ENCODE results near the gene MDH1. TPM values are rescaled to one million over a fixed set of nuclear protein-coding genes. Genes with fewer than 3 reads are reported as not detected.

The MDH1 gene
- total and polyA plus RNA-seq, 2 donors (not counting 1 experiment from before 2014, with no cell fraction given) = 159 to 267 TPM

- TF ChIP-seq CTCF (conservative IDR thresholded peaks at IDR 0.05 in 1 of 2, IDR thresholded peaks at IDR 0.05 in 1 of 2; ENCODE audit: low read depth in 1 of 2, low read length in 2 of 2) (no peak), EZH2 (IDR thresholded peaks at IDR 0.05; ENCODE audit: low read length, missing control alignments) (no peak)
- no peaks in the 10 kb centered on the region for H3K79me2 ChIP-seq (ENCODE audit: control insufficient read depth, insufficient read depth, low read length)
- no peaks in the 10 kb centered on the region for H3K9me3 ChIP-seq (ENCODE audit: control insufficient read depth, insufficient read depth, low read depth, low read length)
- H3K27me3 ChIP-seq (ENCODE audit: control insufficient read depth, insufficient read depth, low read length) = no peaks in the 10 kb centered on the region
- H3K4me3 ChIP-seq (replicated peaks in 1 of 4; ENCODE audit: control extremely low read depth in 1 of 4, insufficient read depth in 1 of 4, low read depth in 3 of 4, low read length in 4 of 4) = no peak overlapping the region
- peak in 1 of 2 donors; percentile 67 for DNase-seq (ENCODE audit: low read depth in 2 of 2)
- no peaks in the 10 kb centered on the region for H4K20me1 ChIP-seq (ENCODE audit: control insufficient read depth, extremely low read depth, insufficient read depth, low read length)
- no peaks in the 10 kb centered on the region for H3K4me1 ChIP-seq (ENCODE audit: control insufficient read depth, extremely low read depth, insufficient read depth, low read length)
- no peak overlapping the region for H2AFZ ChIP-seq (ENCODE audit: low read length)
- H3K4me2 ChIP-seq (ENCODE audit: extremely low read depth, insufficient read depth, low read length) = no peak overlapping the region
- no peak overlapping the region for H3K9ac ChIP-seq (ENCODE audit: insufficient read depth, low read length)
- no peak overlapping the region for H3K27ac ChIP-seq (ENCODE audit: insufficient read depth, low read length)
- H3K36me3 ChIP-seq (ENCODE audit: control insufficient read depth, insufficient read depth, low read length) = no peaks in the 10 kb centered on the region
These were observed 24.7 kb downstream of the MDH1 start for GRCh38 chr2:63613391-63613901.

GRCh38 chr2:63614448-63614968 lies 25.7 kb downstream of the MDH1 start:
- Histone ChIP-seq H2AFZ (ENCODE audit: low read length) (no peak overlapping the region), H3K4me3 (replicated peaks in 1 of 4; ENCODE audit: control extremely low read depth in 1 of 4, insufficient read depth in 1 of 4, low read depth in 3 of 4, low read length in 4 of 4) (no peak overlapping the region), H3K27ac (ENCODE audit: insufficient read depth, low read length) (no peak overlapping the region), H3K9me3 (ENCODE audit: control insufficient read depth, insufficient read depth, low read depth, low read length) (no peaks in the 10 kb centered on the region), H3K9ac (ENCODE audit: insufficient read depth, low read length) (no peak overlapping the region), H3K79me2 (ENCODE audit: control insufficient read depth, insufficient read depth, low read length) (no peaks in the 10 kb centered on the region), H3K27me3 (ENCODE audit: control insufficient read depth, insufficient read depth, low read length) (no peaks in the 10 kb centered on the region), H3K36me3 (ENCODE audit: control insufficient read depth, insufficient read depth, low read length) (no peaks in the 10 kb centered on the region), H4K20me1 (ENCODE audit: control insufficient read depth, extremely low read depth, insufficient read depth, low read length) (no peaks in the 10 kb centered on the region), H3K4me1 (ENCODE audit: control insufficient read depth, extremely low read depth, insufficient read depth, low read length) (no peaks in the 10 kb centered on the region), H3K4me2 (ENCODE audit: extremely low read depth, insufficient read depth, low read length) (no peak overlapping the region)
- TF ChIP-seq EZH2 (IDR thresholded peaks at IDR 0.05; ENCODE audit: low read length, missing control alignments) (no peak), CTCF (conservative IDR thresholded peaks at IDR 0.05 in 1 of 2, IDR thresholded peaks at IDR 0.05 in 1 of 2; ENCODE audit: low read depth in 1 of 2, low read length in 2 of 2) (no peak)
- peak in 1 of 2 donors; percentile 84 for DNase-seq (ENCODE audit: low read depth in 2 of 2)

GRCh38 chr2:63614983-63615945 lies 26.5 kb downstream of the MDH1 start:
- Histone ChIP-seq H3K36me3 (ENCODE audit: control insufficient read depth, insufficient read depth, low read length) (no peaks in the 10 kb centered on the region), H3K79me2 (ENCODE audit: control insufficient read depth, insufficient read depth, low read length) (no peaks in the 10 kb centered on the region), H3K27ac (ENCODE audit: insufficient read depth, low read length) (no peak overlapping the region), H2AFZ (ENCODE audit: low read length) (no peak overlapping the region), H3K27me3 (ENCODE audit: control insufficient read depth, insufficient read depth, low read length) (no peaks in the 10 kb centered on the region), H3K4me1 (ENCODE audit: control insufficient read depth, extremely low read depth, insufficient read depth, low read length) (no peaks in the 10 kb centered on the region), H3K9me3 (ENCODE audit: control insufficient read depth, insufficient read depth, low read depth, low read length) (no peaks in the 10 kb centered on the region), H3K9ac (ENCODE audit: insufficient read depth, low read length) (no peak overlapping the region), H3K4me3 (replicated peaks in 1 of 4; ENCODE audit: control extremely low read depth in 1 of 4, insufficient read depth in 1 of 4, low read depth in 3 of 4, low read length in 4 of 4) (no peak overlapping the region), H4K20me1 (ENCODE audit: control insufficient read depth, extremely low read depth, insufficient read depth, low read length) (no peaks in the 10 kb centered on the region), H3K4me2 (ENCODE audit: extremely low read depth, insufficient read depth, low read length) (no peak overlapping the region)
- TF ChIP-seq EZH2 (IDR thresholded peaks at IDR 0.05; ENCODE audit: low read length, missing control alignments) = no peak
- TF ChIP-seq CTCF (conservative IDR thresholded peaks at IDR 0.05 in 1 of 2, IDR thresholded peaks at IDR 0.05 in 1 of 2; ENCODE audit: low read depth in 1 of 2, low read length in 2 of 2) = no peak
- DNase-seq (ENCODE audit: low read depth in 2 of 2) = peak in 1 of 2 donors; percentile 64
